Measurements from ENCODE around the gene MTTP. TPM values are rescaled to one million over a fixed set of nuclear protein-coding genes. Genes with fewer than 3 reads are reported as not detected.
A peak's percentile ranks its signal among the peaks of the same experiment; 100 is the strongest.

Gene MTTP
- total and polyA plus RNA-seq, 2 donors (not counting 1 experiment from before 2014, with no cell fraction given), result 0.03 to 0.83 TPM

GRCh38 chr4:99645638-99646037, 71.0 kb downstream of the MTTP start:
- H3K9ac ChIP-seq (ENCODE audit: insufficient read depth, low read length), result no peak overlapping the region
- peak in 1 of 2 donors; percentile 9 for DNase-seq (ENCODE audit: low read depth in 2 of 2)
- H3K27ac ChIP-seq (ENCODE audit: insufficient read depth, low read length), result no peak overlapping the region
- H3K4me2 ChIP-seq (ENCODE audit: extremely low read depth, insufficient read depth, low read length), result no peak overlapping the region
- no peak overlapping the region for H2AFZ ChIP-seq (ENCODE audit: low read length)
- H4K20me1 ChIP-seq (ENCODE audit: control insufficient read depth, extremely low read depth, insufficient read depth, low read length), result no peaks in the 10 kb centered on the region
- no peaks in the 10 kb centered on the region for H3K79me2 ChIP-seq (ENCODE audit: control insufficient read depth, insufficient read depth, low read length)
- TF ChIP-seq CTCF (conservative IDR thresholded peaks at IDR 0.05 in 1 of 2, IDR thresholded peaks at IDR 0.05 in 1 of 2; ENCODE audit: low read depth in 1 of 2, low read length in 2 of 2) (no peak), EZH2 (IDR thresholded peaks at IDR 0.05; ENCODE audit: low read length, missing control alignments) (no peak)
- H3K9me3 ChIP-seq (ENCODE audit: control insufficient read depth, insufficient read depth, low read depth, low read length), result no peaks in the 10 kb centered on the region
- no peaks in the 10 kb centered on the region for H3K4me1 ChIP-seq (ENCODE audit: control insufficient read depth, extremely low read depth, insufficient read depth, low read length)
- H3K4me3 ChIP-seq (replicated peaks in 1 of 4; ENCODE audit: control extremely low read depth in 1 of 4, insufficient read depth in 1 of 4, low read depth in 3 of 4, low read length in 4 of 4), result no peak overlapping the region
- no peaks in the 10 kb centered on the region for H3K36me3 ChIP-seq (ENCODE audit: control insufficient read depth, insufficient read depth, low read length)
- H3K27me3 ChIP-seq (ENCODE audit: control insufficient read depth, insufficient read depth, low read length), result no peaks in the 10 kb centered on the region

DNA sequence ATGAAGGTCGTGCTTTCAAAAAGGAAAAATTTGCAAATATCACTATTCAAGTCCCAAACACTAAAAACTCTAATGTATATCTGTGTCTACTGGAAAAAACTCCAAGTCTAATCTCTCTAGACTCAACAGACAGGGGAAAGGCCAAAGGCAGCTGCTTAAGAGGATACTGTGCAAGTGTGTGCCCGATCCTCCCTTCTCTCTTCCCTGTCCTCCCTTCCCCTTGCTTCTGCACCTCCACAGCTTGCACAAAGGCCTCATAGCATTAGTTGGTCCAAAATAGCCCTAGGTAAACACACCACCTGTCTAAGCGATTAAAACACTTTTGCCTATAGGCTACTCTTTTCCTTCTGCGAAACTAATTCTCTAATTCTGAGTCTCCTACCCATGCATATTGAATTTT, 72.4 kb downstream of the MTTP start:
- no peaks in the 10 kb centered on the region for H3K9me3 ChIP-seq (ENCODE audit: control insufficient read depth, insufficient read depth, low read depth, low read length)
- H3K27ac ChIP-seq (ENCODE audit: insufficient read depth, low read length), result no peak overlapping the region
- no peaks in the 10 kb centered on the region for H3K4me1 ChIP-seq (ENCODE audit: control insufficient read depth, extremely low read depth, insufficient read depth, low read length)
- H3K27me3 ChIP-seq (ENCODE audit: control insufficient read depth, insufficient read depth, low read length), result no peaks in the 10 kb centered on the region
- no peak overlapping the region for H2AFZ ChIP-seq (ENCODE audit: low read length)
- H4K20me1 ChIP-seq (ENCODE audit: control insufficient read depth, extremely low read depth, insufficient read depth, low read length), result no peaks in the 10 kb centered on the region
- H3K4me2 ChIP-seq (ENCODE audit: extremely low read depth, insufficient read depth, low read length), result no peak overlapping the region
- TF ChIP-seq CTCF (conservative IDR thresholded peaks at IDR 0.05 in 1 of 2, IDR thresholded peaks at IDR 0.05 in 1 of 2; ENCODE audit: low read depth in 1 of 2, low read length in 2 of 2) (no peak), EZH2 (IDR thresholded peaks at IDR 0.05; ENCODE audit: low read length, missing control alignments) (no peak)
- no peaks in the 10 kb centered on the region for H3K36me3 ChIP-seq (ENCODE audit: control insufficient read depth, insufficient read depth, low read length)
- no peaks in the 10 kb centered on the region for H3K79me2 ChIP-seq (ENCODE audit: control insufficient read depth, insufficient read depth, low read length)
- H3K9ac ChIP-seq (ENCODE audit: insufficient read depth, low read length), result no peak overlapping the region
- no peak overlapping the region for H3K4me3 ChIP-seq (replicated peaks in 1 of 4; ENCODE audit: control extremely low read depth in 1 of 4, insufficient read depth in 1 of 4, low read depth in 3 of 4, low read length in 4 of 4)
- DNase-seq (ENCODE audit: low read depth in 2 of 2), result no peak

GRCh38 chr4:99648321-99648720, 73.7 kb downstream of the MTTP start:
- Histone ChIP-seq H3K4me1 (ENCODE audit: control insufficient read depth, extremely low read depth, insufficient read depth, low read length) (no peaks in the 10 kb centered on the region), H3K27me3 (ENCODE audit: control insufficient read depth, insufficient read depth, low read length) (no peaks in the 10 kb centered on the region), H3K27ac (ENCODE audit: insufficient read depth, low read length) (no peak overlapping the region), H3K9me3 (ENCODE audit: control insufficient read depth, insufficient read depth, low read depth, low read length) (no peaks in the 10 kb centered on the region), H2AFZ (ENCODE audit: low read length) (no peak overlapping the region), H3K36me3 (ENCODE audit: control insufficient read depth, insufficient read depth, low read length) (no peaks in the 10 kb centered on the region), H3K79me2 (ENCODE audit: control insufficient read depth, insufficient read depth, low read length) (no peaks in the 10 kb centered on the region), H3K4me3 (replicated peaks in 1 of 4; ENCODE audit: control extremely low read depth in 1 of 4, insufficient read depth in 1 of 4, low read depth in 3 of 4, low read length in 4 of 4) (no peak overlapping the region), H4K20me1 (ENCODE audit: control insufficient read depth, extremely low read depth, insufficient read depth, low read length) (no peaks in the 10 kb centered on the region), H3K9ac (ENCODE audit: insufficient read depth, low read length) (no peak overlapping the region), H3K4me2 (ENCODE audit: extremely low read depth, insufficient read depth, low read length) (no peak overlapping the region)
- no peak for TF ChIP-seq EZH2 (IDR thresholded peaks at IDR 0.05; ENCODE audit: low read length, missing control alignments)
- no peak for TF ChIP-seq CTCF (conservative IDR thresholded peaks at IDR 0.05 in 1 of 2, IDR thresholded peaks at IDR 0.05 in 1 of 2; ENCODE audit: low read depth in 1 of 2, low read length in 2 of 2)
- no peak for DNase-seq (ENCODE audit: low read depth in 2 of 2)
